ENCODE measurements around the gene SMPD2.
A peak's percentile ranks its signal among the peaks of the same experiment; 100 is the strongest.

The SMPD2 gene

DNA sequence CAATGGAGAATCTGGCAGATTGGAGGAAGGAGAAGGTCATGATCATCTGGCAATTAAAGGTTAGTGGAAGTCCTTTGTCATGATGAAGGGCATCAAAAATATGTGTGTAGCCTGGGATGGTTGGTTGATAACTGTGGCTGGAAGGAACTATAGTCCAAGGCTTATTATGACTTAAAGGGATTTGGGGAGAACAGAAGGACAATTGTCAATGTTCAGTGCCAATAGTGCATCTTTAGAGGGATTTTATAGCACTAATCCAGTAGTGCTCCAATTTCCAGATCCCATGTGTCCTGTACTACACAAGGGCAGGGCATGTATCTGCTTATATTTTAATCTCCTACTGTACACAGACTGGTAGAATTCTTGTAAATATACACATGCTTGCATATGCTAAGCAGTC is 47.5 kb downstream of the SMPD2 start:
- no peak for FAIRE-seq

DNA sequence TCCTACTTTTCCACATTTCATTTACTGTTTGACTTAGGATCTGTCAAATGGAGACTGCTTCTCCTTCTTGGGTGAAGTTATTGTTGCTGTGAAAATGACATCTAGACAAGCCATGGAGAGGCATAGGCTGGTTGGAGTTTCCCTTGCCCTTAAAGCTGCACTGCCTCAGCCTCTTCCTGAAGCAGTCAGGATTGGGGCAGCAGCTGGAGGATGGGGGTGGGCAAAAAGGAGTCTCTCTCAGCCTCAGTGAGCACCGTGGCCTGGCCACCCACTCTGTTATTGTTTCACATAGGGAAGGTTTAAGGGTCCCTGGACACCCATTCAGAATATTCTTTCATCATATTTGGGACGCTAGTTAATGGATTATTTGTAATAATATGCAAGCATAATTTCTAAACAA is 50.2 kb downstream of the SMPD2 start:
- no peak for FAIRE-seq

DNA sequence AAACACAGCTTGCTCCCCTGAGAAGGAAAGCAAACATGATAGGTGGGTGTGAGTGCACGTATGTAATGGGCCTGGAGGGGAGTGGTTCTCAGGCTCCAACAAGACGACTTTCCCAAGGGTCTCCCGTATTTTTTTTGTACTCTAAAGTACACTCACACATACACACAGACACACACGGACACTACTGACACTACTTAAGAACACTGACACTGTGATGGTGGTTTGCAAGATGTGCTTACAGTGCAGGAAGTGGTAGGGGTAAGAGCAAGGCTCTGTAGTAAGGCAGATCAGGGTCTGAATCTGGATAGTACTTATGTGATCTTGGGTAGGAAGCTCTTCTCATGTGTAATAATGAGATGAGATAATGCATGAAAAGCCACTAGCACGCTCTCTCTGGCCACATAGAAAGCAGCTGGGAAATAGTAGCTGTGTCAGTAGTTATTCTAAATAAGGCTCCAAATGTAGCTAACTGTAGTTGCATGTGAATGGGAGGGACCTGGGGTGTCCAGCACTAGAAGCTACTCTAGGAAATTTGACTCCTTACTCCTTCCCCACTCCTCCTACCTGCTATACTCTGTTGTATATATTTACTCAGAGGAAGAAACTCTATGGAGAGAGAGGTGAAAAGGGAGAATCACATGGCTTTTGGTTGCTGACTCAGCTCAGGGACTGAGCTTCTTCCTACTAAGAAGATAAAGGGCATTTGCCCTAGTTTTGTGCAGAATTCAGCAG is 50.8 kb downstream of the SMPD2 start:
- peak; percentile 71 for FAIRE-seq

Data from islet of Langerhans (tissue), 1 donor.